GM18498 (cell line): ENCODE results near the gene ST3GAL4.

ENCODE experiments used
- ATAC-seq: cut with Tn5 transposase; IDR thresholded peaks from one replicate; pipeline ENCODE4 v1.9.1; 2021; ENCODE audit warnings: mild to moderate bottlenecking, moderate library complexity; ENCODE audit not compliant: unreplicated experiment

The ST3GAL4 gene

GRCh38 chr11:126420698-126421256 lies 65.3 kb downstream of the ST3GAL4 start:
- ATAC-seq: no peak

GRCh38 chr11:126421271-126421671 lies 65.8 kb downstream of the ST3GAL4 start:
- ATAC-seq: no peak

- ATAC-seq: no peak
Measured at GRCh38 chr11:126422446-126422845, 67.0 kb downstream of the ST3GAL4 start.

GRCh38 chr11:126423154-126423553 lies 67.7 kb downstream of the ST3GAL4 start:
- ATAC-seq: no peak

GRCh38 chr11:126423743-126424142 lies 68.3 kb downstream of the ST3GAL4 start:
- no peak for ATAC-seq

GRCh38 chr11:126424471-126425039 lies 69.1 kb downstream of the ST3GAL4 start:
- no peak for ATAC-seq

GRCh38 chr11:126426106-126426505 lies 70.6 kb downstream of the ST3GAL4 start:
- no peak for ATAC-seq

GRCh38 chr11:126426820-126427749 lies 71.6 kb downstream of the ST3GAL4 start:
- peak; percentile 78 for ATAC-seq

GRCh38 chr11:126430581-126431335 lies 75.3 kb downstream of the ST3GAL4 start:
- no peak for ATAC-seq

GRCh38 chr11:126431401-126432064 lies 76.0 kb downstream of the ST3GAL4 start:
- no peak for ATAC-seq

GRCh38 chr11:126432065-126432461 lies 76.6 kb downstream of the ST3GAL4 start:
- ATAC-seq: no peak

- no peak for ATAC-seq
Measured at GRCh38 chr11:126432525-126432924, 77.0 kb downstream of the ST3GAL4 start.

- ATAC-seq: no peak
Measured at GRCh38 chr11:126433244-126433846, 77.9 kb downstream of the ST3GAL4 start.

- ATAC-seq: no peak
Measured at GRCh38 chr11:126433989-126434949, 78.8 kb downstream of the ST3GAL4 start.

- no peak for ATAC-seq
Measured at GRCh38 chr11:126434950-126435335, 79.5 kb downstream of the ST3GAL4 start.

GRCh38 chr11:126436209-126436755 lies 80.8 kb downstream of the ST3GAL4 start:
- no peak for ATAC-seq

GRCh38 chr11:126437731-126438130 lies 82.2 kb downstream of the ST3GAL4 start:
- ATAC-seq: no peak

- ATAC-seq: no peak
Measured at GRCh38 chr11:126438272-126438671, 82.8 kb downstream of the ST3GAL4 start.

- no peak for ATAC-seq
Measured at GRCh38 chr11:126438691-126439090, 83.2 kb downstream of the ST3GAL4 start.
